Nephron (organoid): ENCODE measurements around the gene IAH1.

Experiments used
- H3K27ac Mint-ChIP-seq, 3 experiments: 2 replicates each; pipeline ENCODE4 v1.8.0; 2020; ENCODE audit warnings: mixed read lengths in 3 of 3, mild to moderate bottlenecking in 2 of 3, moderate library complexity in 1 of 3
- H3K27me3 Mint-ChIP-seq: 2 replicates; pipeline ENCODE4 v1.8.0; 2021; ENCODE audit warnings: low read depth, mild to moderate bottlenecking, moderate library complexity, mixed read lengths
- H3K36me3 Mint-ChIP-seq: 2 replicates; pipeline ENCODE4 v1.8.0; 2020; ENCODE audit warnings: low read depth, mixed read lengths
- H3K4me1 Mint-ChIP-seq: 2 replicates; pipeline ENCODE4 v1.8.0; 2020; ENCODE audit warnings: mixed read lengths
- H3K4me3 Mint-ChIP-seq, 3 experiments: 2 replicates each; pipeline ENCODE4 v1.8.0; 2020; ENCODE audit warnings: mild to moderate bottlenecking in 3 of 3, mixed read lengths in 3 of 3, moderate library complexity in 2 of 3
- H3K9me3 Mint-ChIP-seq: 2 replicates; pipeline ENCODE4 v1.8.0; 2020; ENCODE audit warnings: mixed read lengths
- TF ChIP-seq, protein P1 (sequence below), 3 experiments: fragments of 200-600 bp; sonication (generic); IDR thresholded peaks; one replicate each; pipeline ENCODE4 v1.5.0; 2021; ENCODE audit warnings: antibody characterized with exemption in 3 of 3; ENCODE audit not compliant: unreplicated experiment in 3 of 3

IAH1 gene

GRCh38 chr2:9467687-9468086 is 6.7 kb upstream of the IAH1 start:
- H3K9me3 Mint-ChIP-seq, result no peaks in the 10 kb centered on the region
- no peak overlapping the region for H3K27ac Mint-ChIP-seq
- TF ChIP-seq, protein P1, sequence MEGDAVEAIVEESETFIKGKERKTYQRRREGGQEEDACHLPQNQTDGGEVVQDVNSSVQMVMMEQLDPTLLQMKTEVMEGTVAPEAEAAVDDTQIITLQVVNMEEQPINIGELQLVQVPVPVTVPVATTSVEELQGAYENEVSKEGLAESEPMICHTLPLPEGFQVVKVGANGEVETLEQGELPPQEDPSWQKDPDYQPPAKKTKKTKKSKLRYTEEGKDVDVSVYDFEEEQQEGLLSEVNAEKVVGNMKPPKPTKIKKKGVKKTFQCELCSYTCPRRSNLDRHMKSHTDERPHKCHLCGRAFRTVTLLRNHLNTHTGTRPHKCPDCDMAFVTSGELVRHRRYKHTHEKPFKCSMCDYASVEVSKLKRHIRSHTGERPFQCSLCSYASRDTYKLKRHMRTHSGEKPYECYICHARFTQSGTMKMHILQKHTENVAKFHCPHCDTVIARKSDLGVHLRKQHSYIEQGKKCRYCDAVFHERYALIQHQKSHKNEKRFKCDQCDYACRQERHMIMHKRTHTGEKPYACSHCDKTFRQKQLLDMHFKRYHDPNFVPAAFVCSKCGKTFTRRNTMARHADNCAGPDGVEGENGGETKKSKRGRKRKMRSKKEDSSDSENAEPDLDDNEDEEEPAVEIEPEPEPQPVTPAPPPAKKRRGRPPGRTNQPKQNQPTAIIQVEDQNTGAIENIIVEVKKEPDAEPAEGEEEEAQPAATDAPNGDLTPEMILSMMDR (IDR thresholded peaks at IDR 0.05; ENCODE audit: unreplicated experiment in 3 of 3), result no peak
- H3K27me3 Mint-ChIP-seq, result no peaks in the 10 kb centered on the region
- no peak overlapping the region for H3K4me3 Mint-ChIP-seq
- peaks cover 6% of the 10 kb centered on the region for H3K4me1 Mint-ChIP-seq
- peaks cover 47% of the 10 kb centered on the region for H3K36me3 Mint-ChIP-seq

DNA sequence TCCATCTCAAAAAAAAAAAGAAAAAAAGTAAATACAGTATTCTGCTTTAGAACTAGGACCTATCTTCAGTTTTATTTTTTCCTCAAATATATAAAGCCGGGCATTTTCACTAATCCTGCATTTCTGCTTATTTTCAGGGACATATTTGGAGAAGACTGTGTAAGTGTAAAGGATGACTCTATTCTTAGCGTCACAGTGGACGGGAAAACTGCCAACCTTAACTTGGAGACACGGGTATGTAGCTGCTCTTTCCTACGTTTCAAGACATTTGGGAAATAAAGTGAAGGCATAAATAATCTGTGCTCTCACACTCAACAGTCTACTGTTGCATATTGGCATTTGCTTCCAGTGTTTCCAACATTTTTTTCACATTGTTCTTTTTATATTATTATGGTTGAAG is 3.1 kb upstream of the IAH1 start:
- Mint-ChIP-seq H3K27ac (no peak overlapping the region), H3K36me3 (peaks cover 42% of the 10 kb centered on the region), H3K4me1 (peaks cover 12% of the 10 kb centered on the region), H3K27me3 (no peaks in the 10 kb centered on the region), H3K4me3 (no peak overlapping the region), H3K9me3 (no peaks in the 10 kb centered on the region)
- TF ChIP-seq, protein P1 (IDR thresholded peaks at IDR 0.05; ENCODE audit: unreplicated experiment in 3 of 3), result no peak

DNA sequence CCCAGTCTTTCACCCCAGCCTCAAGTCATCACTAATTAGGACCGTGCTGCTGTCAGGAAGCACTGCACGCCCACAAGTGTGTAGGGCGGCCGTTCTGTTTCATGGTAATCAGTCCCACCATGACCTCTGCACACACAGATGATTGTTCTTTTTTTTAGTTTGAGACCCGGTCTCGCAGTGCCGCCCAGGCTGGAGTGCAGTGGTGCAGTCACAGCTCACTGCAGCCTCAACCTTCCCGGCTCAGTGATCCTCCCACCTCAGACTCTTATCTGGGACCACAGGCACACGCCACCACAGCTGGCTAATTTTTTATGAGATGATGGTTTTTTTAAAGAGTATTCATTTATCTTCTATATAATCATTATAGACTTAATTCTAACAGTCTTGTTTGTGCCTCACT is 1.8 kb upstream of the IAH1 start:
- Mint-ChIP-seq H3K4me1 (peaks cover 17% of the 10 kb centered on the region), H3K4me3 (peak overlapping the region; percentile 52 to 79 (median 71)), H3K9me3 (no peaks in the 10 kb centered on the region), H3K36me3 (peaks cover 44% of the 10 kb centered on the region), H3K27ac (no peak overlapping the region), H3K27me3 (no peaks in the 10 kb centered on the region)
- TF ChIP-seq, protein P1 (IDR thresholded peaks at IDR 0.05; ENCODE audit: unreplicated experiment in 3 of 3), result no peak

GRCh38 chr2:9473308-9473984 is 905 bp upstream of the IAH1 start:
- H3K36me3 Mint-ChIP-seq, result peaks cover 45% of the 10 kb centered on the region
- H3K27ac Mint-ChIP-seq, result peak overlapping the region in 2 of 3 experiments; percentile 17 to 41
- no peaks in the 10 kb centered on the region for H3K9me3 Mint-ChIP-seq

DNA sequence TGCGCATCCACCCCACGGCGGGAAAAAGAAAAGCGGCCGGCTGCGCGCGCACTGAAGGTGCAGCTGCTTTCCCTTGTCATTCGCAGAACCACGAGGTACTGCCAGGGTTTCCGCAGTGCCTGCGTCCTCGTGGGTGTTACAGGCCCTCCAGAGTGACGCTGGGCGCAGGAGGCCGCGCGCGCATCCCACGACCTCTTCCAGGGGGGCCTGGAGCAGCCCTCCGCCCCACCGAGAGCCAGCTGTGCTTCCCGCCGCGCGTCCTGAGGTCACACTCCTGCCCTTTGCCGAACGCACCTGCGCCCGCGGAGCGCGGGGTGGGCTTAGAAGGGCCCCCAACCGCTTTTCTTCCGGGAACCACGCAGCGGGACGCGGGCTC is 378 bp upstream of the IAH1 start:
- no peaks in the 10 kb centered on the region for H3K9me3 Mint-ChIP-seq
- H3K4me3 Mint-ChIP-seq, result peak overlapping the region; percentile 71 to 79 (median 77)
- H3K27ac Mint-ChIP-seq, result peak overlapping the region in 2 of 3 experiments; percentile 17 to 41
- H3K36me3 Mint-ChIP-seq, result peaks cover 48% of the 10 kb centered on the region
- peaks cover 18% of the 10 kb centered on the region for H3K4me1 Mint-ChIP-seq
- TF ChIP-seq, protein P1 (IDR thresholded peaks at IDR 0.05; ENCODE audit: unreplicated experiment in 3 of 3), result no peak
- H3K27me3 Mint-ChIP-seq, result no peaks in the 10 kb centered on the region

More at GRCh38 chr2:9473308-9473984, 905 bp upstream of the IAH1 start:
- H3K27me3 Mint-ChIP-seq, result no peaks in the 10 kb centered on the region
- peaks cover 18% of the 10 kb centered on the region for H3K4me1 Mint-ChIP-seq
- TF ChIP-seq, protein P1 (IDR thresholded peaks at IDR 0.05; ENCODE audit: unreplicated experiment in 3 of 3), result no peak
- H3K4me3 Mint-ChIP-seq, result peak overlapping the region; percentile 71 to 79 (median 77)

DNA sequence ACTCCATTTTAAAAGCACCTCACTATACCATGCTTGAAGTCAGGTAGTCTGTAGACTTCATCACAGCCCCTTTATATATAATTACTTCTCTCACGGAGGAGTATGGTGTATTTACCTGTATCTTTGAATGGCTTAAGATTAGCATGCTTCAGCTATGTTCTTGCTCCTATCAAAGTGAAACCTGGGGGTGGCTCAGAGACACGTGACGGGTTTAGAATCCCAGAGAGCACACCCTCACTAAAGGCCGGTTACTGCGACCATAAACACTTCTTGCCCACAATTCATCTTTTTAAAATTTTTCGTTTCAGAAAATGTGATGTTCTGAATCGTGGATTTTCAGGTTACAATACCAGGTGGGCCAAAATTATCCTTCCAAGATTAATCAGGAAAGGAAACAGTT is 3.6 kb downstream of the IAH1 start:
- Mint-ChIP-seq H3K4me3 (no peak overlapping the region), H3K4me1 (peaks cover 18% of the 10 kb centered on the region), H3K9me3 (no peaks in the 10 kb centered on the region), H3K27ac (no peak overlapping the region), H3K27me3 (no peaks in the 10 kb centered on the region), H3K36me3 (peaks cover 46% of the 10 kb centered on the region)
- TF ChIP-seq, protein P1 (IDR thresholded peaks at IDR 0.05; ENCODE audit: unreplicated experiment in 3 of 3), result no peak
